Stimulated activated CD8-positive, alpha-beta memory T cell treated with anti-CD3 and anti-CD28 coated beads, Interleukin-12 subunit alpha, Interleukin-12 subunit beta, amount 100 ng/mL, for 4 hours (primary cell): ENCODE measurements around the gene TTBK2.
A peak's percentile ranks its signal among the peaks of the same experiment; 100 is the strongest.
"Not testable (repeated sequence)": the region's sequence is repeated elsewhere in the genome, so short reads cannot be mapped to it uniquely, and the experiment has no call there.

ENCODE experiments used
- DNase-seq: peaks from one replicate; pipeline ENCODE4 v3.0.0-alpha.2; 2020; ENCODE audit warnings: low read depth

Gene TTBK2

DNA sequence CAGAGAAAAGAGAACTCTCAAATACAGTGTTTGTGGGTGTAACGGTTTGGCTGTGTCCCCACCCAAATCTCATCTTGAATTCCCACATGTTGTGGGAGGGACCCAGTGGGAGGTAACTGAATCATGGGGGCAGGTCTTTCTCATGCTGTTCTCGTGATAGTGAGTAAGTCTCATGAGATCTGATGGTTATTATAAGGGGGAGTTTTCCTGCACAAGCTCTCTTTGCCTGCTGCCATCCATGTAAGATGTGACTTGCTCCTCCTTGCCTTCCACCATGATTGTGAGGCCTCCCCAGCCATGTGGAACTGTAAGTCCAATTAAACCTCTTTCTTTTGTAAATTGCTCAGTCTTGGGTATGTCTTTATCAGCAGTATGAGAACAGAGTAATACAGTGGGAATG is 158.8 kb downstream of the TTBK2 start:
- not testable (repeated sequence) for DNase-seq

DNA sequence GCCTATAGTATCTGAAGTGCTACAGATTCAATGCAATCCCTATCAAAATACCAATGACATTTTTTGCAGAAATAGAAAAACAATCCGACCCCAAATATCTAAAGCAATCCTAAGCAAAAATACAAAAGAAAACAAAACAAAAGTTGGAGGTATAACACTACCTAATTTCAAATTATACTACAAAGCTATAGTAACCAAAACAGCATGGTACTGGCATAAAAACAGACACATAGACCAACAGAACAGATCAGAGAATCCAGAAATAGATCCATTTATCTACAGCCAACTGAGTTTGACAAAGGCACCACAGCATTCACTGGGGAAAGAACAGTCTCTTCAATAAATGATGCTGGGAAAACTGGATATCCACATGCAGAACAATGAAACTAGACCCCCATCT is 159.8 kb downstream of the TTBK2 start:
- no peak for DNase-seq

DNA sequence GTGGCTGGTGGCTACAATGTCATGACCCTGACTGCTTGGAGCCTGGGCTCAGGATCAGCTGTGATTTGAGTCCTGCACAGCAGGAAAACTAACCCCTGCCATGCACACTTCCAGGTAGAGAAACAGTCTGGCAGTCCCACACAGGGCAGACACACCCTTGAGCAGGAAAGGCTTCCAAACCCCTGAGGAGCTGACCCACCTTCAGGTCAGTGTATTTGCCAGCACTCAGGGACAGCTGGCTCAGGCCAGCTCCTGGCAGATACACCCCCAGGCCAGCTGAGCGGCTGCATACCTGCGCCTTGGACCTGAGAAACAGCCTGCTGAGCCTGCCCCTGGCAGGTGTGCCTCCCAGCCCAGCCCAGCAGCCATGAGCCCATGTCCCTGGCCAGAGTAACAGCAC is 161.5 kb downstream of the TTBK2 start:
- DNase-seq = no peak

DNA sequence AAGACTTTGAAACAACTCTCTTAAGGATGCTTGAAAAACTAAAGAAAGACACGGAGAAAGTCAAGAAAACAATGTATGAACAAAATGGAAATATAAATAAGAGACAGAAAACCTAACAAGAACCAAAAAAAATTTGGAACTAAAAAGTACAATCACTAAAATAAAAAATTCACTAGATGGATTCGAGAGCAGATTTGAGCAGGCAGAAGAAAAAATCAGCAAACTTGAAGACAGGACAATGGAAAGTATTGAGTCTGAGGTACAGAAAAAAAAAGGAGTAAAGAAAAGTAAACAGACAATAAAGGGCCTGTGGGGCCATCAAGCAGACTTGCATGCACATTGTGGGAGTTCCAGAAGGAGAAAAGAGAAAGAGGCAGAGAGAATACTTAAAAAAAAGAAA is 170.3 kb downstream of the TTBK2 start:
- no peak for DNase-seq

DNA sequence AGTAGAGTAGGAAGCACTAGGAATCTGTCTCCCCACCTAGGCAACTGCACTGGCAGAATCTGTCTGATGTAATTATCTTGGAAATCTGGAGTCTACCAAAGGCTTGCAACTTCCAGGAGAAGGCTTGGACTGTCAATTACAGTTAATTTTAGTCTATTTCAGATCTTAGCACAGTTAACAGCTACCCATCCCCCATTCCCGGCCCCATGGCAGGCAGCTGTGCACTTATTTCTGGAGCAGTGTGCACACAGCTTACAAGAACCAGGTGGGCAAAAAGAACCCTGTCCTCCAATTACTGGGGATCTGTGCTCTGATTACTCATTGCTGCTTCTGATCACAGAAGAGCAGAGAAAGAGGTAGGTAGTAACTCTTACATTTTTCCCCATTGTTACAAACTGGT is 171.3 kb downstream of the TTBK2 start:
- DNase-seq = no peak

DNA sequence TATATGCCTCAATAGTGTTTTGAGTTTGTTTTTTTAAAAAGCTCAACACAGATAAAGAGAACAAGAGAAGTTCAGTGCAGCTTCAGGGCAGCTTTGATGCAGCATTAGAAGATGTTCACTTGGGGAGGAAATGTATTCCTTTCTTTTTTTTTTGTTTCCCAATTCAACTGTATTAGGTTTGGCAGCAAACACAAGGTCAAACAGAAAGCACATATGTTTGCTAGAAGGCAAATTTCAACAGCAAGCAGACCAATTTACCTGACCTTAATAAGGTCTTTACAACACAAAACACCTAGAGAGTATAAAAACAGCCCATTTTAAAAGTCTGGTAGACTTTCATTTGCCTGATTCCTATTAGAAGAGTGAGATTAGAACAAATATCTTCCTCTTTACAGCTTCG is 176.4 kb downstream of the TTBK2 start:
- DNase-seq = no peak

DNA sequence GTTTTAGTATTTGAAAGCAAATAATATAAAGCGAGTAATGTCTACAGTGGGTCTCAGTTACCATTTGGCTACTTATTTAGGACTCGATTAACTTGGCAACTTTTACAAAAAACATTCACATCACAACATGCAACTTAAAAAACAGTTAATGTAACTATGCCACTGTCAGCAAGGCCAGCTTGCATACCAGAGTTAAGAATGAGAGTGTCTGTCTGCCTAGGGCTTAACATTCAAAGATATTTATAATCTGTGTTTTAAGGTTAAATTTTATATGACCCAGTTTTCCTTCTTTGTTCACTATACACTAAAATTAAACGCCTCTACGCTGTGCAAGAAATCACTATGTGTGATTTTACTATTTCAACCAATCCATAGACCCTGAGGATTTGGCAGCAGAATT is 178.4 kb downstream of the TTBK2 start:
- no peak for DNase-seq

DNA sequence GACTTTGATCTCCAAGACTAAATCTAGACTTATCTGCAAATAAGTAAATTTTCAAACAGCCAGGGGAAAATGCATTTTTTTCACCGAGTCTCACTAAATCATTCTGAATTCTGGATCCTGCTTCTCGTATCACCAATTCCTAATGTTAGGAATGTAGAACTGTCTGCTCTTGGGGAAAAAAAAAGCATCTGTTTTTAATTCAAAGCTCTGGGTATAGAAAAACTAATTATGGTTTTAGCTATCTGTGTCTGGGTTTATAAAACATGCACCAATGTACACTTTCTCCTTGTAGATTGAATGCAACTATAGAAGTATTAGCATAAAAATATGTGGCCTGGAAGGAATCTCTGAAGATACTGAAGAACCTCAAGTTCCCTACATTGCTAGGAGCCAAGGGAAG is 178.9 kb downstream of the TTBK2 start:
- no peak for DNase-seq

DNA sequence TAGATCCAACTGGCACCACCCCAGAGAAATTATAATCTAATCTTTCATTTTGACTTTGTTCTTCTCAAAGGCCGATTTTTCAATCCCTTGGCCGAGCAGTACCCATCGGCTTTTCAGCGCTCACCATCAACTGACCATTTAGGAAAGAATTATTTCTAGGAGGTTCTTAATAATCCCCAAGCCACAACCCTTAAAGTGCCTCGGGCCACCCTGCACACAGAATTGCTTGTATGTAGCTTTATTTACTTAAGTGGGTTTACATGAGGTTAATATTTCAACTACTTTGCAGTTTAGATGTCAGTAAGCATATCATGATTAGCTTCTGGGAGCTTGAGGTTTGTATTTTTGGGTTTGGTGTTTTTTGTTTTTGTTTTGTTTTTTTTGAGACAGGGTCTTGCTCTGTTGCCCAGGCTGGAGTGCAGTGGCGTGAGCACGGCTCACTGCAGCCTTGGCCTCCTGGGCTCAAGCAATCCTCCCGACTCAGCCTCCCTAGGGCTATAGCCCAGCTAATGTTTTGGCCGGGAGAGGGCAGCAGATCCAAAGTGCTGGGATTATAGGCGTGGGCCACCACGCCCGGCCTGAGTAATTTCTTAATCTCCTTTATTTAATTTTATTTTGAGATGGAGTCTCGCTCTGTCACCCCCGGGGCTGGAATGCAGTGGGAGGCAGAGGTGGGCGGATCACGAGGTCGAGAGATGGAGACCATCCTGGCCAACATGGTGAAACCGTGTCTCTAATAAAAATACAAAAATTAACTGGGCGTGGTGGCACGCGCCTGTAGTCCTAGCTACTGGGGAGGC is 182.8 kb downstream of the TTBK2 start:
- DNase-seq = no peak

DNA sequence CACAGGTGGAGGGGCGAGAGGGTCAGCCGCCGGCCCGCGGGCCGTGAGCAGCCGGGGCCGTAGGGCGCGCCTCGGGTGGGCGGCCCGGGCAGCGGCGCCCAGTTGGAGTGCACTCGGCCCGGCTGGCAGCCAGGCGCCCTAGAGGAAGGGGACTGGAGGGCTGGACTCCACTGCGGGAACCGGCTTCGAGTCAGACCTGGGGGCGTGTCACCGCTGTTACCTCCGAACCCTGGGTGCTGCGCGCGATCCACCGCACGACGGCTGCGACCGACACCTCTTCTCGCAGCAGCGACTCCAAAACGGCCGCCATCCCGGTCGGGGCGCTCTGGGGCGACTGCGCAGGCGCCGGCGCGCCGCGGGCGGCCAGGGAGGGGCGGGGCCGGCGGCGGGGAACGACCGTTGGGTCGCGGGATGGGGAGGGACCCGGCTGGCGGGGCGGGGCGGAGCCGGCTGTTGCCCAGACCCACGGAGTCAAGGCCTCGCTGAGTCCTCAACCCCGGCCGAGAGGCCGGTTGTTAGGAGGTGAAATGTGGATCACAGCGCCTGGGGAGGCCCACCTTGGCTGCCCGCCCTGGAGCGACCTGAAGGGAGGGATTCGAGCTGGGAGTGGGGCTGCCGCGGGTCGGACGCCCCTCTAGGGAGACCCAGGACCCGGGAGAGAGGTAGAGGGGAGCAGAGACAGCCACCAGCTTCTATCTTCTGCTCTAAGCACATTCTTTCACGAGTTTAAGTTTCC is 183.6 kb downstream of the TTBK2 start, which contains the start of gene CDAN1:
Gene CDAN1 (minus strand): TSS at position 336 of the 736 bp plus-strand sequence. CDS start 26 bp downstream, at position 310.
- DNase-seq = peak; percentile 92

DNA sequence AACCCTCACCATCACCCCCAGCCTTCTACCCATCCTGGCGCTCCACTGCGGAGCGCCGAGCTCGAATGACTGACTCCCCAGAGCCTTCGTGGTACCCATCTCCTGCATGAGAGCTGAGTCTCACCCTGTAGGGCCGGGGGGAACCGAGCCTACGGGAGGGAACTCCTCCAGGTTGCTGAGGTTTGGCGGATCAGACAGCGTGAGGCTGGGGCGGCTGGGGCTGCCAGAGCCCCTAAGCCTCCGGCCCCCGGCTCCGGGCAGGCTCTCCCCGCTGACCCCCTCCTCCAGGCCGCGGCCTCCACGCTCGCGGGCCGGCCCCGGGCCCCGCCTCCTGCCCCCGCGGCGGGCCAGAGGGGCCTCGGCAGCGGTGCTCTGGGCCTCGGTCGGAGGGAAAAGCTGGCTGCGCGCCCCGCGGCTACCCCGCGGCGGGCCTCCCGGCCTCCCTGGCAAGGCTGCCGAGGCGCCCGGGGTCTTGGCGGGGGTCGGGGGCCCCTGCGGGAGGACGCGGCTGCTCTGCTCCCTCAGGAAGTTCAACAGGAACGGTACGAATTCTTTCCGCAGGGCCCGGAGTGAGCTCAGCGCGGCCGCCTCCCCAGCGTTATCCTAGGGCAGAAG is 184.3 kb downstream of the TTBK2 start:
- DNase-seq = peak; percentile 6

DNA sequence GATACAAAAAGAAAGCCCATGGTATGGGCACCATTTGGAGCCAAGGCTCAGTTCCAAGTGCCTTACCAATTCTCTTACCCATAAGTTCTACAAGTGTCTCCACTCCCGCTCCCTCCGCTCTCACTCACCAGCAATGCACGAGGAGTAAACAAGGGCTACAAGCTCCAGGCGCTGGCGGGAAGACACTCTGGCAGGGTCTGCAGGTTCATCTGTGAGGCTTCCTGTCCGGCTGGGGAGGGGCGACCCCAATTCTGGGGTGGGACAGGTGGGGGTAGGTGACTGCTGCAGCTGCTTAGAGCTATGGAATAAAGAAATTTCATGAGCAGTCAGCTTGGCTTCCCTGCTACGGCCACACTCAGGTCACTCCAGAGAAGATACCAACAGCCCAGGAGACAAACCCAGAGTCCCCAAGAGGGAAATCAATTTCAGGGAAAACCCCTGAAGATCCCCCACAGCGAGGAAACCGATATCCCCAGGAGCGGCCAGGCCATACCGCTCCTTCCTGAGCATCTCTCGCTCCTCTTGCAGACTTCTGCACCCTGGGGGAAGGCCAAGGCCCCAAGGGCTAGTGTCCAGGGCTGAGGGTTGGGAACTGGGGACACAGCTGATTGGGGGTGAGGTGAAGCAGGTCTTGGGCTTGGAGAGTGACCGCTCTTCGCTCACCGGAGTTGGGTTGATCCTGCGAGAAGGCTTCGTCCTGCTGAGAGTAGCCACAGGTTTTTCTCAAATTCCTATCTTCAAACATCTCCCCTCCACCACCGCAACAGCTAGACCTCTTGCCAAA is 185.0 kb downstream of the TTBK2 start:
- DNase-seq = no peak

DNA sequence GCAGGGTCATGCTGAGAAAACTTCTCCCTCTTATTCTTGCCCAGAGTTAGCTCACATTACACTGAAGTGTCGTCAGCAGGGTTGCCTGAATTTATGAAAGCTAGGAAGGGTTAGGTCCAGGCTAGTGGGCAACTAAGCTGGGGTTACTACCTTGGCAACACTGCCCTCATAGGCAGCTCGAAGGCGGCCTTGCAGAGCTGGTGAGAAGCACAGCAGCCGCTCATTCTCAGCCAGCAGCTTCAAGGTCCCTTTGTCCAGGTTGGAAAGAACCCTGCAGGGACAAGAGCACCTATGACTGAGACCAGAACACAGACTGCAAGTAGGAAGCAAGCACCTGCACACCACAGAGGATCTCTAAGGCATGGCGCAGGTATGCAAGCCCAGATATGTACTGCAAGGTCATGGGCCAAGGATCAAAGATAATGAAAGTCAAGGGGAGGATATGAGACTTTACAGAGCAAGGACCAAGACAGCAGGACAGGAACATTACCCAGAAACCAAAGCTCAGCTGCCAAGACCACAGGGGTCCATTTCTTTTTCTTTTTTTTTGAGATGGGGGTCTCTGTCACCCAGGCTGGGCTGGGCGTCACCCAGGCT is 186.4 kb downstream of the TTBK2 start:
- no peak for DNase-seq

DNA sequence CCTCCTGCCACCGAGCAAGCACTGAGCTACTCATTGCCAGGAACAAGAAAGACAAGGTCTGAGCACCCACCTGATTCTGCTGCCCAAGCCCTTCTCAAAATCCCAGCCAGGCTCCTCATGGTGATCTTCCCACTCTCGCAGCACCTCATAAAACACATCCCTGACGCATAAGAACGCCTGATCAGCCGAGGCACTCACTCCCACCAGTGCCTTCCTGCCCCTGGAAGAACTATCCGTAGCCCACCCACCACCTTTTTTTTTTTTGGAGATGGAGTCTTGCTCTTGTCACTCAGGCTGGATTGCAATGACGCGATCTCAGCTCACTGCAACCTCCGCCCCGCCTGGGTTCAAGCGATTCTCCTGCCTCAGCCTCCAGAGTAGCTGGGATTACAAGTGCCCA is 187.6 kb downstream of the TTBK2 start:
- no peak for DNase-seq

DNA sequence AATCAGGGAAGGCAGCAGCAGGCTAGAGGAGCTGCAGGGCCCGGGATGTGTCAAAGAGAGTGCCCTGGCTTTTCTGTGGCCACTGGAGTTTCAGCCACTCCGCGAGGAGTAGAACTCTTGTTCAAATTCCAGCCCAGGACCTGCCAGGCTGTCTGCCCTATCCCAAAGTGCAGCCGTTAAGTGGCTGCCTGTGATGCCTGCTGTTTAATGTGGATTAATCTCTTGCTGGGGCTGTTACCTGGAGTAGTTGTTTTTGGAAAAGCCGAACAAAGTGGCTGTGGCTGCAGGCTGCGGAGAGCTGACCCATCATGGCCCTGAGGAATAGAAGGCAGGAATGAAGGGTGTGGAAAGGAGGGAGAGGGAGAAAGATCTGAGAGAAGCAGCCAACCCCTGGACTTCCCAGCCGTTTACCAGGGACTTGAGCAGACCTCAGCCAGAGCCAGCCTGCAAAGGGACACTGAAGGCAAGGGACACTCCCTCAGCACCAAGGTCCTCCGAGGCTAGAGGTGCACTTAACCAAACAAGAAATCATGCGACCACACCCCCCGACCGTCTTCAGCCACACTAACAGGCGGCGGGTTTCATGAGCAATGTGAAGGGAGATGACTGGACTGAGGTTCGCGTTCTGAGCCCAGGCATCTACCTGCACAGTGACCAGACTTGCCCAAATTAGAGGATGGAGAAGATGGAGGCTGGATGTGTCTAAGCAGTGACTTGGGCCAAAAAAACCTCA is 188.3 kb downstream of the TTBK2 start:
- no peak for DNase-seq

DNA sequence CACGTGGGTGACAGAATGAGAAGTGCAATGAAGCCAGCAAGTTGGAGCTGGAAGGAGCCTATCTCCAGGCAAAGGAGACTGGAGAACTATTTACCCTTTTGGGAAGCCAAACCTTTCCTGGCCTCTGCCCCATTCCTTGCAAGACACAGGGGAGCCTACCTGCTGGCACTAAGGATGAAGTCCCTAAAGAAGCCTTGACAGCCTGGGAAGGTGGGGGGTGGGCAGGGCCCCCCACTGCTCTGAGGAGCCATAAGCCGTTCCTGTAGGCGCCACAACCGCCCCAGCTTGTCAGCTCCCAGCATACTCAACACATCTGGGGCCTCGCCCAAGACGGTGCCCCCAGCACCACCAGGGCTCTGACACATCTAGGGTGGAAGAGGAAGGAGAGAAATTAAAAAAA is 189.1 kb downstream of the TTBK2 start:
- DNase-seq = no peak

DNA sequence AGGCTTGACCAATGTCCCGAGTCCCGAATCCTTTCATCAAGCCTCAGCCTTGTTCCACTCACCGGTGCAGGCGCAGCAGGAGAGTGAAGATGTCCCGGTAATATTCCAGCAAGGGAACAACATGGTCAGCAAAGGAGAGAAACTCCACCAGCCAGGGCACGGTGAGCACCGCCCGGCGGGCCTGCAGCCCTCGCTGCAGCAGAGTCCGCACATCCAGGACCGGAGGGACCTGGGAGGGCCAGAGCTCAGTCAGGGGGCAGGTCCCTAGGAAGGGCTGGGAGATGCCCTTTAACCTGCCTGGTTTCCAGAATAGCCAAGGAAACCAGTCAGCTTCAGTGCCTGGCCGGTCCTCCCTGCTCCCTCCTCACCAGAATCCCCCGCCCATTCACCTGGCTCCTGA is 190.0 kb downstream of the TTBK2 start:
- DNase-seq = no peak

DNA sequence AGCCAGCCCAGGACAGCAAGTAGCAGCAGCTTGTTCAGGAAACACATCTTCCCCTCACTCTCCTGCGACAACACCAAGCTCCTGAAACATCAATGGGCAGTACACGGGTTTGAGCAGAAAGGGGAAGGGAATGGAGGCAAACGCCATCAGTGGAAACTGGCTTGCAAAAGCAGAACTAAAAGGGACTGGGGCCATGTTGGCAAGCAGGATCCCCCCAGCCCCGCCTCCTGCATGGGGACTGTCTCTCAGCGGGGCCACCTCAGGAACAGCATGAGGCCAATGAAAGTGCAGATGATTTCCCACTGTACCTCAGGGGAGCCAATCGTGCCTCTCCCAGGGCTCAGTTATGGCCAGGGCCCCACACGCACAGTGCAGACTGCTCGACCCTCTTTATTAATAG is 190.4 kb downstream of the TTBK2 start:
- no peak for DNase-seq

DNA sequence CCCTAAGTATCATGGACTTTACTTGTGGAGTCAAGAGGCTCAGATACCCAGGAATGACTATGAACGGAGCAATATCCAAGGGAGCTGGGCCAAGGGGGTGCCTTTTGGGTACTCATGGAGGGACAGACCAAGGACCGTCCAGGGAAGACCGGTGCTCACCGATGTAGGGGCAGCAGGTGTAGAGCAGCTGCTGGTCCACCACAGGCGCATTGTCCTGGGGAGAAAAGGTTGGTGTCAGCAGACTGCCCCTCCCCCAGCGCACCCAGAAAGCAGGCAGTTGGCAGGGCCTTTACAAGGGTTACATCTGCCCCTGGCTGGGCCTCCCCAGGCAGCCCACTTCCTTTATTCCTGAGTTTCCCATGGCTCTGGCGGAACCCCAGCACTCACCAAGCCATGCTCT is 191.2 kb downstream of the TTBK2 start:
- DNase-seq = no peak

DNA sequence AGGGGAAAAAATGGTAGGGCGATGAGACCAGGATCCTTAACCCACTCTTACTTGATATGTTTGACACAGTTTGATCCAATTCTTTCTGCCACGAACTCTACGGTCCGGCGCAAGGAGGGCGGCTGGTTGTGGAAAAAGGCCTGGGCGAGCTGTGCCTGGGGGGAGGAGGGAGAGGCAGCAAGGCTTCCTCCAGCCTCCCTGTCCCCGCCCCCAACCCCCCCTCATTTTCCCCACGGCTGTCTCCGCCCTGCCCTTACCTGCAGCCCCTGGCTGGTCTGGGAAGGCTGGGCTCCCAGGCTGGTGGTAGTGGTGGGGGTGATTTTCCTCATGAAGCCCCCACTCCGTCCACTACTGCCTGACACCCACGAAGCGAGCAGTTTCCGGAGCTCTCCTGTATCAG is 191.6 kb downstream of the TTBK2 start:
- DNase-seq = no peak

DNA sequence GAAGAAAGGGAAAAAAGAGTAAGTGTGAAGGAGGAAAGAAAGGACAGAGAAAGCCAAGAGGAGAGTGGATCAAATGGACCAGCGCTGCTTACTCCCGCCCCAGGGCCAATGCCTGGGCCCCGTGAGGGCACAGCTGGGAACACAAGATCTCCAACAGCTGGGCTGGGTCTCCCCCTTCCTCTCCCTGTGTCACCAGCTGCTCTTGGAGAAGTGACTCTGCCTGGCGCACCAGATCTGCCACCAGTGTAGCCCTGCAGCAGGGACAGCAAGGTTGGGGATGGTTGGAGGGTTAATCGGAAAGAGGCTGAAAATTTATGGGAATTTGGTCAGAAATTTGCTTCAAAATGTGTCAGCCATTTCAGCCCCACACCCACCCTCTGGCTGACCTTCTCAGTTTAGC is 192.0 kb downstream of the TTBK2 start:
- DNase-seq = no peak
